ENCODE results near the gene JOSD1.

The JOSD1 gene

GRCh38 chr22:38681582-38682335 lies 19.0 kb downstream of the JOSD1 start, which contains the start of gene TOMM22:
Gene TOMM22 (plus strand): TSS chr22:38681957. CDS start chr22:38681979, 22 bp downstream.
- H3K36me3 ChIP-seq (ENCODE audit: insufficient read depth), result peaks cover 4% of the 10 kb centered on the region; the same call in 1 of the 2 replicates
- peaks cover 4% of the 10 kb centered on the region for H3K4me1 ChIP-seq (ENCODE audit: low read depth, poor library complexity, severe bottlenecking)
- H3K4me2 ChIP-seq, result peak within 1 kb of the TSS; percentile 79
- peaks cover 9% of the 10 kb centered on the region for H3K79me2 ChIP-seq (ENCODE audit: insufficient read depth, low read depth)
- peak; percentile 36; the same call in 1 of the 2 replicates for TF ChIP-seq CTCF (conservative IDR thresholded peaks at IDR 0.05; ENCODE audit: low read depth, low read length)
- H3K27ac ChIP-seq, result peak within 1 kb of the TSS; percentile 67
- no peaks in the 10 kb centered on the region for H4K20me1 ChIP-seq (ENCODE audit: insufficient read depth)
- peak within 1 kb of the TSS; percentile 91 for H2AFZ ChIP-seq (ENCODE audit: low read depth)
- peak within 1 kb of the TSS; percentile 48 for H3K4me3 ChIP-seq (IDR thresholded peaks at IDR 0.05; ENCODE audit: insufficient read depth, low read depth, low read length)
- H3K9ac ChIP-seq, result peak within 1 kb of the TSS; percentile 89
- no peaks in the 10 kb centered on the region for H3K27me3 ChIP-seq (ENCODE audit: insufficient read depth, low read depth)

DNA sequence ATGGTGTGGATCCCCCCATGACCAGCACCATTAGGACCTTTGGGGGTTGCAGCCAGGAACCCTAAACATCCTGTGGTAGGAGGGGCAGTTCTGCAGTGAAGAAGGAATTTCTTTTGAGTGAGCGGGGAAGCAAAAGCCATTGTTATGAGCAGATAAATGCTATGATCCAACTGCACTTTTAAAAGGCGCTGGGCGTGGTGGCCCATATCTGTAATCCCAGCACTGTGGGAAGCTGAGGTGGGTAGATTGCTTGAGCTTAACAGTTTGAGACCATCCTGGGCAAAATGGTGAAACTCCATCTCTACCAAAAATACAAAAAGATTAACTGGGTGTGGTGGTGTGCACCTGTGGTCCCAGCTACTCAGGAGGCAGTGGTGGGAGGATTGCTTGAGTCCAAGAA lies 24.9 kb downstream of the JOSD1 start:
- Histone ChIP-seq H2AFZ (ENCODE audit: low read depth) (no peak overlapping the region), H4K20me1 (ENCODE audit: insufficient read depth) (no peaks in the 10 kb centered on the region), H3K4me3 (IDR thresholded peaks at IDR 0.05; ENCODE audit: insufficient read depth, low read depth, low read length) (no peak overlapping the region), H3K79me2 (ENCODE audit: insufficient read depth, low read depth) (no peaks in the 10 kb centered on the region), H3K27ac (no peak overlapping the region), H3K36me3 (ENCODE audit: insufficient read depth) (no peaks in the 10 kb centered on the region), H3K4me2 (no peak overlapping the region), H3K9ac (no peak overlapping the region), H3K4me1 (ENCODE audit: low read depth, poor library complexity, severe bottlenecking) (no peaks in the 10 kb centered on the region), H3K27me3 (ENCODE audit: insufficient read depth, low read depth) (no peaks in the 10 kb centered on the region)
- no peak for TF ChIP-seq CTCF (conservative IDR thresholded peaks at IDR 0.05; ENCODE audit: low read depth, low read length)

DNA sequence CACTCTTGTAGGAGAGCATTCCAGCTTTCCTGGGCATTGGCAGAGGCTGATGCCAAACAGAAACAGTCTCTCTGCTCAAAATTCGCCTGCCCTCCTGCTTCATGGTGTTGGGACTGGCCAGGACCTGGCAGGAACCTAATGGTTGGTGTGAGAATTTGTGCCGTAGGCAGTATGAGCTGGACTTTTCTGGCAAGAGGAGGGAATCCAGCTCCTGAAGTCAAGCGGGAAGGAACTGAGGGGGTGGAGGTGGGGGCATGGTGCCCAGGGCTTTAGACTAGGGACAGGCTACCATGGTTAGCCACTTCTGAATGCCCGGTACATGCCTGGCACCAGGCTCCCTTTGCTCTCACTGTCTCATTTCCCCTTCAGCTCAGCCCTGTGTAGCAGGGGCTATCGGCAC lies 25.9 kb downstream of the JOSD1 start:
- H3K79me2 ChIP-seq (ENCODE audit: insufficient read depth, low read depth), result no peaks in the 10 kb centered on the region
- H4K20me1 ChIP-seq (ENCODE audit: insufficient read depth), result no peaks in the 10 kb centered on the region
- H3K4me2 ChIP-seq, result no peak overlapping the region
- no peak overlapping the region for H3K9ac ChIP-seq
- no peak for TF ChIP-seq CTCF (conservative IDR thresholded peaks at IDR 0.05; ENCODE audit: low read depth, low read length)
- H3K27me3 ChIP-seq (ENCODE audit: insufficient read depth, low read depth), result no peaks in the 10 kb centered on the region
- no peak overlapping the region for H3K27ac ChIP-seq
- no peak overlapping the region for H2AFZ ChIP-seq (ENCODE audit: low read depth)
- H3K4me1 ChIP-seq (ENCODE audit: low read depth, poor library complexity, severe bottlenecking), result no peaks in the 10 kb centered on the region
- H3K36me3 ChIP-seq (ENCODE audit: insufficient read depth), result no peaks in the 10 kb centered on the region
- H3K4me3 ChIP-seq (IDR thresholded peaks at IDR 0.05; ENCODE audit: insufficient read depth, low read depth, low read length), result no peak overlapping the region

- Histone ChIP-seq H3K36me3 (ENCODE audit: insufficient read depth) (no peaks in the 10 kb centered on the region), H4K20me1 (ENCODE audit: insufficient read depth) (no peaks in the 10 kb centered on the region), H3K4me1 (ENCODE audit: low read depth, poor library complexity, severe bottlenecking) (peaks cover 17% of the 10 kb centered on the region), H3K4me2 (peak overlapping the region; percentile 70), H2AFZ (ENCODE audit: low read depth) (peak overlapping the region; percentile 86), H3K9ac (peak overlapping the region; percentile 90), H3K79me2 (ENCODE audit: insufficient read depth, low read depth) (no peaks in the 10 kb centered on the region; the same call in 1 of the 2 replicates), H3K4me3 (IDR thresholded peaks at IDR 0.05; ENCODE audit: insufficient read depth, low read depth, low read length) (peak overlapping the region; percentile 42), H3K27ac (peak overlapping the region; percentile 83), H3K27me3 (ENCODE audit: insufficient read depth, low read depth) (no peaks in the 10 kb centered on the region)
- no peak for TF ChIP-seq CTCF (conservative IDR thresholded peaks at IDR 0.05; ENCODE audit: low read depth, low read length)
Observed at GRCh38 chr22:38657045-38657909, 43.5 kb downstream of the JOSD1 start.

Data from KMS-11 (cell line).